ENCODE data around the gene HTATIP2.
"Not testable (repeated sequence)": the region's sequence is repeated elsewhere in the genome, so short reads cannot be mapped to it uniquely, and the experiment has no call there.

The HTATIP2 gene

DNA sequence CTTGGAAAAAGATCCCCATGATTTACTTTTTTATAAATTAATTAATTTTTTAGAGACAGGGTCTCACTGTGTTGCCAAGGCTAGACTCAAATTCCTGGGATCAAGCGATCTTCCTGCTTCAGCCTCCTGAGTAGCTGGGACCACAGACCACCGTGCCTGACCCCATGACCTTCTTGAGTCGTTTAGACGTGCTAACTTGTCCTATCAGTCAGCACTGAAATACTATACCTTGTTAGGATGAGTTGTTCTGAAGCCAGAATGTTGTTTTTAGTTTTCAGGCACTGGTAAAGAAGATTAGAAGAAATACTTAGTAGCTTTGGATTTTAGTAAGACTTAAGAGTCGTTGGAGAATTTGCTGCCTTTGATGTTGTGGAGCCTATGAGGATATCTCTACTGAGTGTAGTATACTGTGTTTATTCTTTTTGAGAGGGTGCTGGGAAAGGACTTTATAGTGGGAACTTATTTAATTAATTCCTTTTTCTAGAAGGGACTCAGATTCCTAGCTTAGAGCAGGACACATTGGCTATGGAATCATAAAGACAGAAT lies 8.6 kb downstream of the HTATIP2 start:
- DNase-seq (ENCODE audit: low read depth in 3 of 3), result no peak

DNA sequence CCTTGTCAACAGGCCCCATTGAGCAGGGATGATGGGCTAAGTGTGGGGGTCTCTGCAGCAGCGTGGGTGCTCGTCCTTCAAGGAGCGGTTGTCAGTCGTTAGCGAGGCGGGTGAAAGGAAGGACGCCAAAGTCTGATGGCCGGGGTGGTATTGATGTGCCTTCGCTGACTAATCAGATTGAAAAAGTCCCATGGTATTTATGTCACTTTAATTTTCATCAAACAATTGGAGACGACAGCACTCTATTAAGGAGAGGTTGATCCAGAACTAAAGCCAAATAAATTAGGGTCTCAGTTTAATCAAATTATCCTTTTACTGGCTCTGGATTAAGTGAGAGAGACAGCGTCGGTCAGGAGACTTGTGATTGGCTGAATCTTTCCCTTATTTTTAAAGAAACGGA lies 9.6 kb downstream of the HTATIP2 start:
- no peak for DNase-seq (ENCODE audit: low read depth in 3 of 3)

DNA sequence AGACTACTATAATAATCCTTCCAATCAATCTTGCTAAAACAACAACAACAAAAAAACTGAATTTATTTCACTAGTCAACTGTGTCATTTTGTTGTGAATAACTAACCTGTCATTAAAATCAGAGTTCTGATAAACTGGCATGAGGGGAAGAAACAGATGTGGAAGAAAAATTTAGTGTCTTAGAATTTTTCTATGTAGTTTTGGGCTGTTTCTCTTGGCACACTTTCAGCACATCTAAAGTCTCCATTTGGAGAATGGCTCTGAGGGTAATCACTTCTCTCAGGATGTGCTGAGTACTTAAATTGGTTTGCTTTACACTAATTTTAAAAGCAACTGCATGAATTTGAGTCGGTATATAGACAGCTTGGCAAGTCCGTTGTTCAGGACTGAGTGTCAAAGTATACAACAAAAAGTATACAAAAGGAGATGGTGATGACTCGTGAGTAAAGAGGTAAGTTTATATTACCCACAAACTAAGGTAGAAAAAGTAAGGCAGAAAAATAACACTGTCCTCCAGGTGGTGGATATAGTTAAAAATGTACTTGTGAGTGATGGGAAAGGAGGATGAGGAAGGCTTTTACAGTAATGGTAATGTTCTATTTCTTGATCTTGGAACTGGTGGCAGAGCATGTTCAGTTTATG lies 10.2 kb downstream of the HTATIP2 start:
- no peak for DNase-seq (ENCODE audit: low read depth in 3 of 3)

DNA sequence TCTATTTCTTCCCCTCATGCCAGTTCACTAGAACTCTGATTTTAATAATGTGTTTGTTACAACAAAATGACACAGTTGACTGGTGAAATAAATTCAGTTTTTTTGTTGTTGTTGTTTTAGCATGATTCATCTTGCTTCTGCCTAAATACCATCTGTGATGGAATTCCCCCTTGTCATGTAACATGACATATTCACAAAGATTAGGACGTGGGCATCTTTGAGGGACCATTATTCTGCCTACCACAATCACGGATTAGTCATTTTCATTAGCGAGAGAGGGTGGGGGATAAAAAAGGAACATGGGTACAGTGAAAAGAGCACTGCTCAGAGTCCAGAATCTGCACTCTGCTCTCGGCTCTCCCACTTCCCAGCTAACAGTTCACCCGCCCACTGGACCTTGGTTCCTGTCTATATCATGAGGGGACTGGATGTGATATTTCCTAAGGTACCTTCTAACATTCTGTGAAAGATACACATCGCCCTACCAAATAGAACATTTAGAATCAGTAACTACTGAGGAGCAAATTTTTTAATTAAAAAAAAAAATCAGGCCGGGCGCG lies 11.3 kb downstream of the HTATIP2 start:
- no peak for DNase-seq (ENCODE audit: low read depth in 3 of 3)

DNA sequence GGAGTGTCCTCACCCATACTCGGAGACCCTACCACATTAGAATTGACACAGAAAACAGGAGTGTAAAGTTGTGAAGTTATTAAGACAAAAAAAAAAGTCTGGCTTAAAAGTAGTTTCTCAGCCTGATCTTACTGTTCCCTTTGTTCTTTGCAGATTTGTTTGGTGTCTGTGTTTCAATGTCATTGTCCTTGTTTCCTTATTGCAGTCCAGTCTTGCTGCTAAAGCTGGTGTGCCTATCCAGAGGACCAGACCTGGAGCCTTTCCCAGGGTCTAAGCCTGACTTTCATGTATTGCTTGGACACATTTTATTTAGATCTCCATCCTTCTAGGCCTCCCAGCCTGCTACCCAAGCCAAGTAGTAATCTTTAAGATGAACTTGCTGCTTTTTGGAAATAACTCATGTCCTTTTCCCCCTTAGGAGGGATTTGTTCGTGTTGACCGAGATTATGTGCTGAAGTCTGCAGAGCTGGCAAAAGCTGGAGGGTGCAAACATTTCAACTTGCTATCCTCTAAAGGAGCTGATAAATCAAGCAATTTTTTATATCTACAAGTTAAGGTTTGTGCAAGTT lies 12.7 kb downstream of the HTATIP2 start:
- DNase-seq (ENCODE audit: low read depth in 3 of 3), result no peak

DNA sequence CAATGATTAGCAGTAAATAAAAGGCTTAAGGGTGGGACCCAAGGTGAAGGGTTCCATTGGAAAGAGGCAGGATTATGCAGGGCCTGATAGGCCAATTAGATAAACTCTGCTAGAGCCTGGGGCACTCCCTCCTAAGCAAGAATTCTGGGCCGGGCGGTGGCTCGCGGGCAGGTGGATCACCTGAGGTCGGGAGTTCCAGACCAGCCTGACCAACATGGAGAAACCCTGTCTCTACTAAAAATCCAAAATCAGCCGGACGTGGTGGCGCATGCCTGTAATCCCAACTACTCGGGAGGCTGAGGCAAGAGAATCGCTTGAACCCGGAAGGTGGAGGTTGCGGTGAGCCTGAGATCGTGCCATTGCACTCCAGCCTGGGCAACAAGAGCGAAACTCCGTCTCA lies 22.5 kb downstream of the HTATIP2 start:
- not testable (repeated sequence) for DNase-seq (ENCODE audit: low read depth in 3 of 3)

DNA sequence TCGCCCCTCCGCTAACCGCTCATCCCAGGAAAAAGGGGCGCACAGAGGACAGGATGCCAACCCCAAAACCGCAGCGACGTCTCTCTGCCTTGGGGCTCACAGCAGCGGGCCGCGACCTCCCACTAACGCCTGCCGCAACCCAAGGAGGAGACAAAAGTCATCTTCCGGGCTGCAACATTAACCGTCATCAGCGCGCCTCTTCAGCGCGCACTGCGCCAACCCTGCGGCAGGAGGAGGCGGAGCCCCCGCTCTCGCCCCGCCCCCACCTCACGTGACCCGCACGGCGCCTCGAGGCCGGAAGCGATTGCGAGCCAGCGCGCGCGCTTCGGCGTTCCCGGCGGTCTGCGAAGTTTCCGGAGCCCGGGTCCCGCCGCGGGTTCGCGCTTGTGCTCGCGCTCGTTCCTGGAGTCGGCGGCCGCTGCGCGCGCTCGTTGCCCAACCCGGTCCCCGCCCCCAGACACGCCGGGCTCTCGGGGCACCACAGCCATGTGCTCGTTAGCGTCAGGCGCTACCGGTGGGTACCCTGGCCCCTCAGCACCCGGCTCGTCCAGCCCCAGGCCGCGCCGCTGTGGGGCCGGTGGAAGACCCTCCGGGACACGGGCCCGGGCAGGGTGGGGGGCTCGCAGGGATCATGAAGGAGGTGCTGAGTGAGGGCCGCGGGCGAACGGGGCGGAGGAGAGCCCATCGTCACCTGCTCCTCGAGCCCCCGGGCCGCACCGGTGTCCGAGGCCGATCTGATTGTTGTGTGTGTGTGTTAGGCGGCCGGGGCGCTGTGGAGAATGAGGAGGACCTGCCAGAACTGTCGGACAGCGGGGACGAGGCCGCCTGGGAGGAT lies 24.0 kb downstream of the HTATIP2 start, which contains the start of gene PRMT3:
TSS of gene PRMT3 (plus strand) at position 456 of the 835 bp plus-strand sequence. CDS start at position 487, 31 bp downstream.
- peak; percentile 92 to 94 (median 93) for DNase-seq (ENCODE audit: low read depth in 3 of 3)

DNA sequence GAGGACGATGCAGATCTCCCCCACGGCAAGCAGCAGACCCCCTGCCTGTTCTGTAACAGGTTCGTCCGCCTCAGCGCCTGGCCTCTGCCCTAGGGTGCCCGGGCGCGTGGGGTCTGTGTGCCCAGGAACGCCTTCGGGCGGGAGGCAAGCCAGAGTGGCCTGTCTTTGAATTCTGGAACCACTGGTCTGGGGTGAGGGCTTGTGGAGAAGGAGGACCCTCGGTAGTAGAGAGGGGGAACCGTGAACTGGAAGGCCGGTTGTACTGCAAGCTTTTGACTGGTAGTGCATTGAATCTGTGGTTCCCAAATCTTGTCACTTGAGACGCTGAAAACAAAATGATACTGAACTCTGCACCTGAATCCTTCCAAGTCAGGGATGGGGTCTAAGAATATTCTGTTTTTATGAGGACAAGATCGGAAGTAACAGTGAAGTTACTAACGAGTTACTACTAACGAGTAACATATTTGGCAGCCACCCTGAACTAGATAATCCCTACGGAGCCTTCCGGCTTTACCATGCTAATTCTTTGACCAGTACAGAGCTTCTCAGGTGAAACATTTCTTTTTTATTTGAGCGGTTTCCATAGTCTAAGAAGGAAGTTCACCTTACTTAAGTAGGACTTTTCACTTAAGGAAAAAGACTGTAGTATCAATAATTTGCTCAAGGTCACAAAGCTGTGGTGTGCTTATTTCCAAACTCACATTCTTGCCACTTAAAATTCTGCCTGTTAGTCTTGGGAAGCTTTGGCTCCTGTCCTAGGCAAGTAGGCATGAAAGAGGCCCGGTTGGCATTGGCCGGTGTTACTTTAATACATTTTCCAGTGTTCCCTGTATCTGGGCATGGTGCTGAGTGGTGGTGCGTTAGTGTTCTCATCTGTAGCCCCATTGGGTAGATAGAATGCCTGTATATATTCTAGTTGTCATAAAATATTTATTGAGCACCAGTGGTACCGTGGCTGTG lies 24.9 kb downstream of the HTATIP2 start:
- DNase-seq (ENCODE audit: low read depth in 3 of 3), result no peak

DNA sequence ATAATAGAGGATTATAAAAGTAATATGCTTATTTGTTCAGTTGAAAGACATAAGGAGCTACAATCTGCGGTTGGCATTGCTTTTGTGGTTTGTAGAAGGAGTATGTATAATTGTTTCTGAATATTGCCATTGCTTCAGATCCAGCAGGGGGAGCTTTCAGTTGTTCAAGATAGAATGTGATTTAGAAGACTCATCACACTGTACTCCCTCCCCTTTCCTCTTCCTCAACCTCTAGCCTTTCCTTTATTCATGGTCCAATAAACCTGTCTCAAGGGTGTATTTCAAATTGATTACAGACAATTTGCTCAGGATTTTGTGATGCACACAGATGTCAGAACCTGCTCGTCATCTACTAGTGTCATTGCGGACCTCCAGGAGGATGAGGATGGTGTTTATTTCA lies 33.8 kb downstream of the HTATIP2 start:
- no peak for DNase-seq (ENCODE audit: low read depth in 3 of 3)

DNA sequence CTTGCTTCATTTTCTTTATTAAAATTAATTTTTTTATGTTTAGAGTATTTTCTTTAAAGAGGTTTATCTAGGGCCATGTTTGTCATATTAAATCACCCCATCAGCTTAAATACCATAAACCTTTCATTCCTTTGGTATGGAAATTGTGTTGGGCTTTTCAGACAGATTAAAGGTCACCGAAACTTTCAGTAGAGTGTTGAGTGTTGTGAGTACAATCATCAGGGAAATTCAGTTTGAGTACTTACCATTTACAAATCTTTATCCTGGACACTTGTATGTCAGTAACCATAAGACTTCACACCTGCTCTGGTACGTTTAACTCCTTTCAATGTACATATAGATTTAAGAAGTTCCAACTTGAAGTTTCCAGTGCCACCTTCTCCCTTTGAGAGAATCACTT lies 36.0 kb downstream of the HTATIP2 start:
- DNase-seq (ENCODE audit: low read depth in 3 of 3), result no peak

DNA sequence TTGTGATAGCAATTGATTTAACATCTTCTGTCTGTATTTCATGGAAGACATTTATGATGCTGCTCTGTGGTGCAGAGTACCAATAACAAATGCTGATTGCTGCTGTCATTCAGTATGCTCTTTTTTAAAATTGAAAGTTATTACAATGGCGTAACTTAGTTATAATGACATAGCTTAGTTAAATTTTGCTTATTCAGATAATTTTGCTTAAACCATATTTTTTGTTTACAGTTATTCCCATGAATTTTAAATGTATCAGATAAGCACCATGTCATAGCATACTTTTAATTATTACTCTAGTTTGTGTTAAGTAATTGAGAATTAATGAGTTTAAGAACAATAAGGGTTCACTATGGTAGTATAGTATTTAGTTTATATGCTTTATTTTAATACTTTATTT lies 39.5 kb downstream of the HTATIP2 start:
- no peak for DNase-seq (ENCODE audit: low read depth in 3 of 3)

DNA sequence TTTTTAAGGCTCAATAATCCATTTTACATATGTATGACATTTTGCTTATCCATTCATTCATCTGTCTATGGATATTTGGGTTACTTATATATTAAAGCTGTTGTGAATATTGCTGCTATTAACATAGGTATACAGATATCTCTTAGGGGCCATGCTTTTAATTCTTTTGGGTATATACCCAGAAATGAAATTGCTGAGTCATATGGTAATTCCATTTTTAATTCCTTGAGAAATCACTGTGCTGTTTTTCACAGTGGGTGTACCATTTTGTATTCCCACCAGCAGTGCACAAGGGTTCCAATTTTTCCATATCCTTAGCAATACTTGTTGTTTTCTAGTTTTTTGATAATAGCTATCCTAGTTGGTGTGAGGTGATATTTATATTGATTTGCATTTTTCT lies 43.0 kb downstream of the HTATIP2 start:
- no peak for DNase-seq (ENCODE audit: low read depth in 3 of 3)

DNA sequence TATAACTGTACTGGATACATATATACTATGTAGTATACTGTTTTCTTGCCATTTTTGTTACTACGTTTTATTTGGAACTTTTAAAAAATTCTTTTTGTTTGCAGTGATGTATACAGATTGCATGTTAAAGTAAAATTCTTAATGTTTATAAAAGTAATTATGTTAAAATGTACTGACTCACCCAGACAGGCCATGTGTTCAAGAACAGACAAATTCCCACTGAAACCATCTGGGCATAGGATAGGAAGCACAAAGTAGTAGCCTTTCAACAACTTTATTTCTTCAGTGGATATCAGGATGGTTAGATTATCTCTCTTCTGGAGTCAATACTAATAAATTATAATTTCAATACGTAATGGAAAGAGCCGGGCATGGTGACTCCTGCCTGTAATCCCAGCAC lies 43.8 kb downstream of the HTATIP2 start:
- DNase-seq (ENCODE audit: low read depth in 3 of 3), result no peak

DNA sequence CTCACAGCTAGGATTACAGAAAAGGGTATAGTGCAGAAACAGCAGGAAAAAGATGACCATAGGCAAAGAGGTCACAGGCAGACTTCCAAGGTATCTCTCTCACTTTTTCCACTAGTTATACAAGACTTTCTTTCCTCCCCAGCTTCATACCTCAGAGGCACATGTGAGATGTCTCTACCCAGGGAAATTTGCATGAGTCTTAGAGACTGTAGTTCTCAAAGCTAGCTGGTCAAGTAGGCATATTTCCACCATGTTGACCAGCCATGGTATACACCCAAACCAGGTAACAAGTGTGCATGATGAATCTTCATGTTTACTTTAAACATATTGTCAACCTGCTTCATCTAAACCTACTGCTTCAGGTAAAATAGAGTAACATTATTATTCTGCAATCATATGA lies 51.9 kb downstream of the HTATIP2 start:
- no peak for DNase-seq (ENCODE audit: low read depth in 3 of 3)

DNA sequence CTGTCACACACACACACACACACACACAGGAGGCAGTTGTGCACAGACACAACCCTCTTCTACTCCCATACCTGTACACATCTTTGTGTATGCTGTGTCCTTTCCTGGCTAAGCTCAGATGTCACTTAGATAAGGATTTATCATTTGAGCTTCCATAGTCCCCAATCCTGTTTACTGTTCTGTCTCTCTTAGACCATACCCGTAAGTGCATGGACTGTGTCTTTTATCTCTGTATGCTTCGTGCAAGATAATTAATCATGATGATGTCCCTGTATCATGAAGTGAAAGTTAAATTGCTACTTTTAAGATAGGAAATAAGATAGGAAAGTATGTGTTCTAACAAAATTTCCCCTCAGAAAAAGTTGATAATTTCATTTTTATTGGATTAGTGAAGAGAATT lies 54.3 kb downstream of the HTATIP2 start:
- no peak for DNase-seq (ENCODE audit: low read depth in 3 of 3)

DNA sequence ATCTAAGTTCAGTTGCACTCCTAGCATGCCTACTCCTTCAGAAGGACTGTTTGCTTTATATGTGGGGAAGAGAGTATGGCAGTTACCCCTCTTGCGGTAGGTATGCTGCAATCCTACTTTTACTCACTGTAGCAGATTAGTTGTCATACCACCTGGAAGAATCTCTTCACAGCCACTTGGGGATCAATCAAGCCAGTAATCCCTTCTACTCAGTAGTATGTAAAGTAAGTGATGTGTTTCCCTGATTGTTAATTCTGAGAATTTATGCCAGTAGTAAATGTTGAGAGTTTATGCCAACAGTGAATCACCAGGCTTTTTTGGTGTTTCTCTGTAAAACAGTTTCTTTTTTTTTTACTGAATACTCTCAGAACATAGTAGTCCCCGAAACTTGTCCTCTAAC lies 58.4 kb downstream of the HTATIP2 start:
- no peak for DNase-seq (ENCODE audit: low read depth in 3 of 3)

DNA sequence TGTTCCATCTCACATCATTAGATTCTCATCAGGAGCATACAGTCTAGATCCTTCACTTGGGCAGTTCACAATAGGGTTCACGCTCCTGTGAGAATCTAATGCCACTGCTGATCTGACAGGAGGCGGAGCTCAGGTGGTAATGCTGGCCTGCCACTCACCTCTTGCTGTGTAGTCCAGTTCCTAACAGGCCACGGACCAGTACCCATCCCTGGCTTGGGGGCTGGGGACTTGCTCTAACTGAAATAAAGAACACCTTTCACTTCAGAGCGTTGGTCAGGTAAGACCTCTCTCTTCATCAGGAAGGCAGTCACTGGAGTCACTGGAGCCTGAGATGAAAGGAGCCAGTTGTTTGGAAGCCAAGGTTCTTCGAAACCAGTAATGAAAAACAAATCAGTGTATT lies 65.7 kb downstream of the HTATIP2 start:
- no peak for DNase-seq (ENCODE audit: low read depth in 3 of 3)
